K562 (cell line): ENCODE data around the gene CD40. TPM values are rescaled to one million over a fixed set of nuclear protein-coding genes. Genes with fewer than 3 reads are reported as not detected.

ENCODE experiments used
- DMBX1 ChIP-seq: fragments of 250-450 bp; sonication (Bioruptor Pico); IDR thresholded peaks from 2 replicates; pipeline ENCODE4 v1.8.0; 2022; ENCODE audit warnings: inconsistent platforms, mild to moderate bottlenecking, moderate library complexity, borderline replicate concordance
- HBP1 ChIP-seq: fragments of 450-650 bp; formaldehyde crosslinking; IDR thresholded peaks from 2 replicates; pipeline ENCODE4 v1.4.0; 2022; ENCODE audit warnings: missing genetic modification characterization
- NCOA1 ChIP-seq: fragments of 450-650 bp; IDR thresholded peaks from 2 replicates; pipeline ENCODE4 v1.6.1; 2016; ENCODE audit warnings: low read depth
- ZBTB7A ChIP-seq: IDR thresholded peaks from 2 replicates; pipeline ENCODE4 v1.6.1; 2011; ENCODE audit warnings: low read depth, mild to moderate bottlenecking, low read length, moderate library complexity, borderline replicate concordance; ENCODE audit not compliant: control insufficient read depth
- ZMIZ1 ChIP-seq, 2 experiments: fragments of 150-350 bp in 1 of 2; IDR thresholded peaks; 2 replicates each; pipeline ENCODE4 v1.6.1; 2012 to 2016; ENCODE audit warnings: low read depth in 2 of 2, low read length in 2 of 2, mild to moderate bottlenecking in 1 of 2, moderate library complexity in 1 of 2
- ZNF212 ChIP-seq: fragments of 450-650 bp; formaldehyde crosslinking; IDR thresholded peaks from 2 replicates; pipeline ENCODE4 v1.4.0; 2020; ENCODE audit warnings: mild to moderate bottlenecking
- polyA plus RNA-seq, 8 experiments: library from polyadenylated mRNA; depleted of rRNA in 4 of 8; stranded (reverse) in 5 of 8; unstranded in 3 of 8; fragments of >200 nt; fragmentation: Nextera tagmentation in 2 of 8; fragmentation: Illumina TruSeq in 1 of 8; extraction: Ambion mirVana in 2 of 8; extraction: Trizol in 1 of 8; gene quantifications; 2 replicates each; pipeline versions ENCODE4 v1.2.1 to v1.2.3, GENCODE V29; 2011 to 2014; ENCODE audit warnings: inconsistent platforms in 1 of 8, missing spikeins in 1 of 8
- total RNA-seq, 7 experiments: library from RNA; depleted of rRNA in 6 of 7; stranded (reverse); fragments of >200 nt in 6 of 7; fragmentation: Illumina TruSeq in 2 of 7; extraction: Trizol in 2 of 7; gene quantifications; 2 replicates each; pipeline versions ENCODE4 v1.2.1 to v1.2.3, GENCODE V29; 2011 to 2021; ENCODE audit warnings: low replicate concordance in 1 of 7

The CD40 gene
- total and polyA plus RNA-seq, 9 of the 15 experiments (the other 6 are each of a cell fraction or from before 2014, with no cell fraction given), result 0.76 to 3.7 (median 1.6) TPM

- TF ChIP-seq ZMIZ1 (IDR thresholded peaks at IDR 0.05; ENCODE audit: low read depth in 2 of 2, low read length in 2 of 2) (no peak), ZBTB7A (no peak), NCOA1 (no peak), DMBX1 (CRISPR knock-in tag) (no peak), HBP1 (CRISPR knock-in tag) (no peak), ZNF212 (CRISPR knock-in tag) (no peak)
- TF ChIP-seq, all 486 proteins: peak for 0
Observed at GRCh38 chr20:46135856-46136633, 17.9 kb downstream of the CD40 start (continued).
